GM18498 (cell line): Measurements from ENCODE around the gene RBBP7.

Experiments
- ATAC-seq: cut with Tn5 transposase; IDR thresholded peaks from one replicate; pipeline ENCODE4 v1.9.1; 2021; ENCODE audit warnings: mild to moderate bottlenecking, moderate library complexity; ENCODE audit not compliant: unreplicated experiment

Gene RBBP7

DNA sequence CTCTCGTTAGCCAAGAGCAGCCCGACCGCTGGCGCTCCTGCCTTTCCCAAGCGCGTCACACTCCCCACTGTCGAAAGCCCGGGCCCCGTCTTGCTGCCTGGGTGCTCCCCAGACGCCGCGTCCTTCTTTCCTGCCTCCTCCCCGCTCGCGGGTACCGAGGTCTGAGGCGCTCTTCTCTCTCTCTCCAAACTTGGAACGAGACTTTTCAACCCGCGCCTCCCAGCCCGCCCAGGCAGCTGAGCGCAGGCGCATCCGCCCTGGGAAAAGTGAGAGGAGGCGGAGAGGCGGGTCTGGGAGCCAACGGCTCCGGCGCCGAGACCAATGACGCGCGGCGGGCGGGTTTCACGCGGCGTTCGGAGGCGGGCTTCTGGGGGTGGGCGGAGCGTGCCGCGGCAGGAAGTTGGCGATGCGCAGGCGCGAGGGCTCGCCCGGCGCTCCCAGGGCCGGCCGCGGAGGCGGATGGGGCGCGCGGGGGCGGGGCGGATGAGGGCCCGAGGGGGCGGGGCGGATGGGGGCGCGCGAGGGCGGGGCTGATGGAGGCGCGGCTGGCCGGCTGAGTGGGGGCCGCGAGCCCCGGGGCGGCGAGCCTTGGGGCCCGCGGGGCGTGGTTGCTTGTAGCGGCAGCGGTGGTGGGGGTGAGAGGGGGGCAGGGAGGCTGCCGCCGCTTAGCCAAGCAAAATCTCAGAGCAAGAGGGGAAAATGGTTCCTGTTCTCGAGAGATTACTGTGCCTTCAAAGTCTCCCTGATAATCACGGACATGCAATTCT is at the start of gene RBBP7:
RBBP7 (minus strand) TSS at position 268 of the 767 bp plus-strand sequence. CDS start 309 bp downstream, outside the sequence.
- ATAC-seq: peak; percentile 85

DNA sequence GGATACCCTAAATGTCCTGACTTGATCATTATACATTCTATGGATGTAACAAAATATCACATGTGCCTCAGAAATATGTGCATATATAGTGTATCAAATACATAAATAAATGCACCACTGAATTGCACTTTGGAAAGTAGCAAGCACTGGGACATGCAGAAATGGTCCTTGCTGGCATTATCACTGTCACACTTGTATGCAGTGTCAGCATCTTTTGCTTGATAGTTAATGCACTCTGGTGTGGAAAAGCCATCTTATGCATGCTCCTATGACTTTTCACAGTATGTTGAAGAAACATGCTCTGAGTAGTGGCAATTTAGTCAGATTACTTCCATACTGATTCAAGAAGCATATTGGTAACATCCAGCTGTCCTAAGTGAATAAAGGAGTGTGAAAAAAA is 48.8 kb upstream of the RBBP7 start:
- ATAC-seq: no peak

DNA sequence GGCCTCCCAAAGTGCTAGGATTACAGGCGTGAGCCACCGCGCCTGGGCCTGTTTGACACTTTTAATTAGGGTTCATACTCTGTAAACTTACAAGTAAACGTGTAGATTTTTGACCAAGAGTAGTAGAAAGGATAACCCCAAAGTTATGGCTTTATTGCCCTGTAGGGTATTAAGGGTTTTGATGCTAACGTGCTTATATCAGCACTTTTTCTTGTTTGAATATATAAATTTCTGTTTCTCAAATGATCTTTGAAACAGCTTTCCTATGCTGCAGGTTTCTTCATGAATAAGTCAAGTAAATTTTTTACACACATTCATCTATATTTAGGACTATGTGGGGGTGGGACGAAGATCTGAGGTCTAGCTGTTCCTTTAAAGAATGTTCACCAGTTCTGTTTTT is 47.0 kb upstream of the RBBP7 start:
- ATAC-seq: no peak

DNA sequence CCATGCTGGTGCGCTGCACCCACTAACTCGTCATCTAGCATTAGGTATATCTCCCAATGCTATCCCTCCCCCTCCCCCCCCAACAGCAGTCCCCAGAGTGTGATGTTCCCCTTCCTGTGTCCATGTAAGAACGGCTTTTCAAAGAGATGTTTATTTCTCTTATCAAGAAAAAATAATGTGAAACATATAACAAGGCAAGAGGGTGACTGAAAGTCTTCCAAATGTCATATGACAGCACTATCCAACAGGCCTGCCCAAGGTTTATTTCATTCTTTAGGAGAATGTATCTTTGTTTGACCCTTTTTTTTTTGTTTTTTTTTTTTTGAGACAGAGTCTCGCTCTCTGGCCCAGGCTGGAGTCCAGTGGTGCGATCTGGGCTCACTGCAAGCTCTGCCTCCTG is 46.4 kb upstream of the RBBP7 start:
- no peak for ATAC-seq

DNA sequence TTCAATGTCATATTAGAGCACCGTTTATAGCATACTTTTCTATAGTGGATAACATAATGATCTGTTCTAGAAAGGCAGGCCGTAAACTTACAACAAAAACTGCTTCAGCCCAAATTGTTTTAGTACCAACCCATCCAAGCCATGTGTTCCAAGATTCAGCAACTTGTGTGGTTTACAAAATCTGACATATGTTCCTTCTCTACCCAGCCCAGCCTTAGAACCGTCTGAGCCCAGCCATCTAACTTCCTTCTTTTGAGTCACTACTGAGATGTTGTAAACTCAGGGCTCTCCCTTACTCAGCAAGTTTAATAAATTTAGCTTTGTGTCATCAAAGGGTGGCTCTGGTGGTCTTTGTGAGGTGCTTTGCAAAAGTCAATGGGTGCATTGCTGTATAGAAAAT is 43.9 kb upstream of the RBBP7 start:
- ATAC-seq: no peak

DNA sequence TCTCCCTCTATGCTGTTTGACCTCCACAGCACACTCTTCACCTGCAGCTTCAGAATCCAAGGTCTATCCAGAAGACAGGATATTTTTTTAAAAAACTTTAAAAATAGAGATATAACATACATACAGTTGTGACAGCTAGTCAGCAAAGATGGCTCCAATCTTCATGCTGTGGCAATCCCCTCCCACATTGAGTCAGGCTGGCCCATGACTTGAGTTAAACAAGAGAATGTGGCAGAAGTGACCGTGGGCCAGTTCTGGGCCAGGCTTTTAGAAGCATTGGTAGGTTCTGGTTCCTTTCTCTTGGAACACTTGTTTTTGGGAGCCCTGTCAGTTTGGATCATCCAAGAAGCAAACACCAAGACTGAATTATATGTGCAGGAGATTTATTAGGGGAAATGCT is 40.2 kb upstream of the RBBP7 start:
- no peak for ATAC-seq

DNA sequence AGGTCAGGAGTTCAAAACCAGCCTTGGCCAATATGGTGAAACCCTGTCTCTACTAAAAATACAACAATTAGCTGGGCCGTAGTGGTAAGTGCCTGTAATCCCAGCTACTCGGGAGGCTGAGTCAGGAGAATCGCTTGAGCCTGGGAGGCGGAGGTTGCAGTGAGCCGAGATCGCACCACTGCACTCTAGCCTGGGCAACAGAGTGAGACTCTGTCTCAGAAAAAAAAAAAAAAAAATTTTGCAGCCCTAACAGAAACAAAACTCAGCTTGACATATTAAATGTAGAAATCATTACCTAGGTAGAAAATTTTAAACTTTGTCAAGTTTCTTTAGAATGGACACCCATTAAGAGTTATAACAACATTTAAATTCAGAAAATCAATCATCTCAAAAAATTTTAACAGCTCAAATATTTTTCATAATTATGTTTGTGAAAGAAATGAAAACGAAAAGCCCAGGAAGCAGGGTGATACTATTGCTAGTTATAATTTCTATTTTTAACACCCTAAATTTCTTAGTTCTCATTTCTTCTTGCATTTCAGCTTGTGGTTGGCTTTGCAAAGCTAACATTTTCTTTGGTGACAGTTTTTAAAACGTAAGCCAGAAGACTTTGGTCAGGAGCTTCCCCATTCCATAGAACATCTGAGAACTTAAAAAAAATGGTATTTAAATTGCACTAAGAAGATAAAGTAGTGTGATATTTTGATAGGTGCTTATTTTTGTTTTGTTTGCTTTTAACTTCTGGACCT is 33.3 kb upstream of the RBBP7 start:
- peak; percentile 54 for ATAC-seq

DNA sequence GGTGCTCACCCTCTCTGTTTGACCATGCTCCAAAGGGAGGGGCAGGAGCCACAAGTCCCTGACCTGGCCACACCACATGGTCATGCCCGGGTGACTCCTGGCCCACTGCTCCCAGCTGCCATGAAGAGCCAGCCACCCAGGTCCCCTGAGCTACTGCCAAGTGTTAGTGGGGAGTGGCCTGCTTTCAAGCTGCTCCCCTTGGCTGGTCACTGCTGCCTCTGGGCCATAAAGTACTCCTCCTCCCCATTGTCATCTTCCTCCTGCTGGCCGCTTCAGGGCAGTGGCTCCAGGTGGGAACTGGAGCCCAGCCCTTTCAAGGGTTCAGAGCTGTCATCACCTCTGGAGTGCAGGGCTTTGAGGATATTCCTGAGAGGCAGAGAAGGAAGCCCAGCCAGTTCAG is 27.3 kb upstream of the RBBP7 start:
- ATAC-seq: no peak

DNA sequence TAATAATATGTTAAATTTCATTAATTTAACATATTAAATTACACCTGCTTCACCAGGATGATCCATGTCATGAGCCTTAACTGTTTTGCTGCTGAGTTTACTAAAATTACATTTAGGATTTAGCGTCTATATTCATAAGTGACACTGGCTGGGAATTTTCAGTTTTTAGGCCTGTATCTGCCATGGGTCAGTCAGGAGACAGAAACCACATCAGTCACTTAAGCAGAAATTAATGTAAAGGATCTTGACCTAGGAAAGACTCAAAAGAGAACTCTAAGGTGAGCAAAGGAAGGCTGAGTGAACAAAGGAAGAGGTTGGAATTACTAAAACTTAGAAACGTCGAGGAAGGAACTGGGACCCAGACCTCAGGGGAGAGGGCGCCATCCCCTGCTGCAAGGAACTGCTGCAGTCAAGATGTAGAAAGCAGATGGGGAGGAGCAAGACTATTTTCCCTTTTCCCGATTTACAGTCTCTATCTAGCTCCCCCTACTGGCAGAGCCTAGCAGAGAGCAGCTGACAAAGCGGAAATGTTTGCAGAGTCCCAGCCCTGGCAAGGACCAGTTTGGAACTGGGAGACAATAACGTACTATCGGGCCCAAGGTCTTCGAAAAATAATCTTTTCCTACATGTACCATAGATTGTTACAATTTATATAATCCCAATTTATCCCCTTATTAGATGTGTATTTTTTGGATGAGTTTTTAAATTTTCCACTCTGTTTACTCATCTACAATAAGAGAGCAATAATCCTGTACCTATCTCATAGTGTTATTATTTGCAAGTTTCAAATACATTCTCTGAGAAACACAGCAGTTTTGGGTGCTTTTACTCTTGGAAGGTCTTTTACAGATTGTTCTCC is 22.6 kb upstream of the RBBP7 start:
- peak; percentile 71 for ATAC-seq

DNA sequence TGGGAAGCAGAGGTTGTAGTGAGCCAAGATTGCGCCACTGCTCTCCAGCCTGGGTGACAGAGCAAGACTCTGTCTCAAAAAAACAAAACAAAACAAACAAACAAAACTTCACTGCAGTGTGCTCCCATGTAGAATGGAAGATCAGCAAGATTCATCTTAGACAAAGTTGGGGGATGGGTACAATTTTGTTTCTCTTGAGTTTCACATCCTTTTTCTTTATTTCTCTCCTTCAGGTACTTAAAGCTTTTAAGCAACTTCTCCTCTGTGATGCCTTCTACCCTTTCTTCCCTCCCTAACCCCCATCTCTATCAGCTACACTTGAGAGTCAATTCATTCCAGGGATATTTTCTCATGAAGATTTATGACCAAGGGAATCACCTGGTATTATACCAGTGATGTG is 15.5 kb upstream of the RBBP7 start:
- no peak for ATAC-seq

DNA sequence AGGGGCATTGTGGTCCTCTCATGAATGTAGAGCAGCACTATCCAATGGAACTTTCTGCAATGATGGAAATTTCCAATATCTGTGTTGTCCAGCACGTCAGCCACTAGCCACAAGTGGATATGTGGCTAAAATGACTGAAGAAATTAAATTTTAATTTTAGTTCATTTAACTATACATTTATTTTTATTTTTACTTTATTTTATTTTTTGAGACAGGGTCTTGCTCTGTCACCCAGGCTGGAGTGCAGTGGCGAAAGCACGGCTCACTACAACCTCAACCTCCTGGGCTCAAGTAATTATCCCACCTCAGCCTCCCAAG is 13.3 kb upstream of the RBBP7 start:
- ATAC-seq: no peak

DNA sequence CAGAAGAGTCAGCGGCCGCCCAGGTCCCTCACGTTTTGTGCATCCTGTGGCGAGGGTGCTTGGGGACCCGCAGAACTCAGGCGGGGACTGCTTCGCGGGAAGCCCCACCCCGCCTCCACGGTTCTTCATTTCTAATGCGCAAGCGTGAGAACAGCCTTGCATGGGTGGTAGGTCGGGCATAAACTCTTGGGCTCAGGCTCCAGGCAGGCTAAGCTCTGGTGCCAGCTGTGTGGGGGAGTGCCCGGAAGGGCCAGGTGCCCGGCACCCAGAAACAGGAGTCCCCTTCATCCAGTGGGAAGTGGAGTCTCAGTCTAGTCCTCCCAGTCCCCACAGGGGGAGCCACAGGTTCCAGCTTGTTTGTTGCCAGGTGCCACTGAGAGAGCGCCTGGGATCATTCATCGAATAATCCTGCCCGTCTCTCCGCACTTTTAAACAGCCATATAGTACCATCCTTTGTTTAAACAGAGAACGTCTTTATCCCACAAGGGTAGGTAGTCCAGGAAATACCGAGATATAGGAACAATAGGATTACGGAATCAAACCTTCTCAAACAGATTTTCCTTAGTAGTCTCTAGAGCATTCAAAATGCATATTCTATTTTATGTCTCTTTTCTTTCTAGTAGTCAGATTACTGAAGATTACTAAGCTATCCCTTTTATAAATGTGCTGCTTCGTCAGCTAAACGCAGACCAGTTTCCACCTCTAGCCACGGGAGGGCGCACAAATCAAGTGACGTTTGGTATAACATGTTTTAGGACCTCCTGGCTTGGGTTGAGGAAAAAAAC is 12.7 kb upstream of the RBBP7 start:
- peak; percentile 73 for ATAC-seq

DNA sequence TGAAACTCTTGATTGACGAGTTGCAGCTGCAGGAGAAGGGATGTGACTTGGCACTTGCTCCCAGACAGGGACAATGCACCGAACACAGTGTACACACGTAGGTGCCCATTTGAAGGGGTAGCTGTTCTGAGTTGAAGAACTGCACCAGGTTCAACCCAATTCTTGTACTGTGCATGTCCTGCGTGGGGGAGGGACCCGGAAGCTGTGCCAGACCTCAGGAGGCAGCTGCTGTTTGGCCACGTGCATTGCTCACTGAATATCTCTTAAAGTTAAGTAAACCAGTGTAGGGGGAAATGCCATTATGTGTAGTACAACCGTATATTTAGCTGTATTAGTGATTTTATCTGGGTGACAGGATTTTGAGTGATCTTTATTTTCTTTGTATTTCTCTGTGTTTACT is 12.0 kb upstream of the RBBP7 start:
- peak; percentile 57 for ATAC-seq

DNA sequence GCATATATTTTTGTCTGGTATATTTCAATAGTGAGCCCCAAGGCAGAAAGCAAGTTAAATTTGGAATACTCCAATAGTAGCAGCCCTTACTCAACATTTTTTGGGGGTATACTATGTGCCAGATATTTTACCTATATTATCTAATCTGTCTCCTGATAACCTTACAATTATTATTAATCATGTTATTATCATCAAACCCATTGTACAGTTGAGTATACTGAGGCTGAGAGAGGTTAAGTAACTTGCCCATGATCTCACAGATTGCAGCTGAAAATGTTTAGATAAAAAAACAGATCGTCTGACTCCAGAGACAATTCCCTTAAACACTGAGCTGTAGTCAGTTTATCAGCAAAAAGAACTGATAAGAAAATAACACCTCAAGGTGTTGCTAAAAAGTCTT is 6.5 kb upstream of the RBBP7 start:
- no peak for ATAC-seq

DNA sequence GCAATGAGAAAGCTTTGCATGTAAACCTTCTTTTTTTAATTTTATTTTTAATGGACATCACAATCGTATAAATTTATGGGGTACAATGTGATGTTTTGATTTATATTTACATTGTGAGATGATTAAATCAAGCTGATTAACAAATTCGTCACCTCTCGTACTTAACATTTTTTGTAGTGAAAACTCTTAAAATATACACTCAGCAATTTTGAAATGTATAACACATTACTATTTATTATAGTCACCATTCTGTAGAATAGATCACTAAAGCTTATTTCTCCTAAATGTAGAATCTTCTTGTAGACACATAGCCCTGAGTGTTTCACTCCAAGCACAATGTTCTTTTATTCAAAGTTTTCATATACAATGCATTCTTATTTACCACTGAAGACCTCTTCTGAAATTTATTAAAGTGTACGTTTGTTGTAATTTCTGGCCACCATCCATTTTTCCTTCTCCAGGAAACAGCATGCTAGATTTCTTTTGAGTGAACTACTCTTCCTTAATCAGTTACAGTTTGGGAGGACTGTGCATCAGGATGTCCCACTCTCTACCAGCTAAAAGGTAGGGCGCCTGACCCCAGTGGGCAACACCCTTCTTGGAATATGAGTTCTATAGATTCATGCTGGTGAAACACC is 4.4 kb upstream of the RBBP7 start:
- no peak for ATAC-seq

DNA sequence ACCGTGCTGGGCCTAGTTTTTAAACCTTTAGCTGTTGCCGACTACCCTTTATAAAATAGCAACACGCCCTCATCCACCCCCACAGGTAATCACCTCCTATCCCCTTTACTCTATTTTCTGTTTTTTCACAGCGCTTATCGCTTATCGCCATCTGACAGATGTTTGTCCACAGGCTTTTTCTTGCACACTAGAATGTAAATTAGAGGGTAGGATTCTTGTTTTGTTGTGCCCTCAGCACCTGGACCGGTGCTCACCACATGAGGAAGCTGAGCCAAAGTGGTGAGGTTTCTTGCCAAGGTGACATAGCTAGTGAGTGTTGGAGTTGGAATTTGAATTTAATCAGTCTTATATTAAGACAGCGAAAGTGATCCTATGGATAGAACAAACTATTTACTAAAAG is 2.9 kb upstream of the RBBP7 start:
- ATAC-seq: no peak

DNA sequence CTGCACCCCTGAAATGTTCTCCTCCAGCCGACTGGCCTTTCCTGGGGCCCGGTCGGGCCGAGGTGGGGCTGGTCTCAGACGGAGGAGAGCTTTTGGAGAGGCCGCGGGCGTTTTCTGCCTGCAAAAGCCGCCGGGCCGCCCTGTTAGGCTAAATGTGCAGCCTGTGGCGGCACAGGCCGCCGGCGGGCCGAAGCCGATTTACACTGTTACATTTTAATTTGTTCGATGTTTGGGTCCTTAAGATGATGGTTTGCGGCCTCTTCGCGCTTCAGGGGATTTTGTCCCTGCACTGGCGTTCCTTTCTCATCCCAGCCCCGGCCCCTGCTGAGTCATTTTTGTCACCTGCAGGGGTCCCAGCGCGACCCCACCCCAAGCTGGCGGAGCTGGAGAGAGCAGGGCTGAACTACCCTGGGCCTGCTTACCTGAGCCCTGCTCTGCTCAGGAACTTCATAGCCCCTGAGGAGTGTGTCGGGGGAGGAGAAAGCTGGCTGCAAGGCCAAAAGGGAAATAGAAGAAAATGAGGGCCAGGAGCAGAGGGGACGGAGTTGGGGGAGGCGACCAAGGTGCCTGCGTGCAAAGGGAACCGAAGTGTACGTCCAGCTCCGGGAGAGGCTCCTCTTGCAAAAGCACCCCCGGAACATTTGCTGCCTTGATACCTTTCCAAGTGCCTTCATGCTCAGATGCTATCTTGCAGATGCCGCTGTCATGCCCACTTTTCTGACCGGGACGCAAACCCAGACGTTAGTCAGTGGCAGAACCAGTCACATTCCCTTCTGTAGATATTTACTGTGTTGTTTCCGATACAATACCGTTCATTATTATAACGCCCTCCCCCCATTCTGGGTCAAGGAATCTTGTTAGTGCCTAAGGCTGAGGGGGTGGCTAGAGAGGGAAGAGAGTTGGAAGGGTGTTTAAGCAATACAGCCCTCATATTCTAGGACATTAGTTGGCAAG is 977 bp upstream of the RBBP7 start:
- peak; percentile 21 for ATAC-seq

DNA sequence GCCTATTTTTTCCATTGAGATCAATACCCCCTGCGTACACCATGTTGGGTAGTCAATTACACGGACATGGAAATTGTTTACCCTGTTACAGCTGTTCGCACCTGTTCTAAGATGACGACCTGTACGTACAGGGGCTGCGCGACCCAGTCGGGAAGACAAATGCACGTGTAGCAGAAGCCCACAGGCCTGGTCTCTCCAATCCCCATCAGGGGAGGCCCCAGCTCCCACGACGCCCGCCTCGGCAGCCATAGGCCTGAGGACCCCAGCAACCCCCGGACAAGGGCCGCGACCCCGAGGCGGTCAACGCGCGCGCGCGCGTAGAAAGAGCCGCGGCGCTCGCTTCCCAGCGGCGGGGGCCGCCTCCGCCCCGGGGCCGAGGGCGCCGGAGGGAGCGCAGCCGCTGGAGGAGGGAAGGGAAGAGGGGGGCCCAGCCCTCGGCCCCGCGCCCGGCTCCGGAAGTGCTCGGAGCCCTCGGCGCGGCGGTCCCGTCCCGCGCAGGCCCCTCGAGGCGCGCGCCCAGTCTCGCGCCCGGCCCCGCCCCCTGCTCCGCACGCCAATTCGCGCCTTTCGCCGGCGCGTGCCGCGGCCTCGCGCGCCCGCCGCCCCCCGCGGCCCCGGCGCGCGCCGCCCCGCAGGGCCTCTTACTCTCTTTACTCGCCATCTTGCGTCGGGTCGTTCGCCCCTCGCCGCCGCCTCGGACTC is 618 bp downstream of the RBBP7 start:
- ATAC-seq: peak; percentile 65

DNA sequence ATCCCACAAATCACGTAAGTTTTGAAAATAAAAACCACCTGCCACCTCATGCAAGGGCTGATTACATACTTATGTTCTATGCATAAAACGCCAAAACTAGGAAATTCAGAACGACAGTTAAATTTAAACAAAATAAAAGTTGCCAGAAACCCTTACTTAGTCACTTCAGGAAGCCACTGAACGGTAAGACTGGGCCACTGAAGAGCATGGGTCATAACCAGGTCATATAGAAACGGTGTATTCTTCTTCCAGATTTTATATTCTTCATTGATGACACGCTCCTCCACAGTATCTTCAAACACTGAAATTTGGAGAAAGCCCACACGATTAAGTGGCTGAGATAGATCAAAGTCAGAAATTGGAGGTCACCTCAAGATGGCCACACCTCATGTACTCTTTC is 1.2 kb downstream of the RBBP7 start:
- no peak for ATAC-seq
